ENCODE data around the gene MFGE8.

Gene MFGE8

DNA sequence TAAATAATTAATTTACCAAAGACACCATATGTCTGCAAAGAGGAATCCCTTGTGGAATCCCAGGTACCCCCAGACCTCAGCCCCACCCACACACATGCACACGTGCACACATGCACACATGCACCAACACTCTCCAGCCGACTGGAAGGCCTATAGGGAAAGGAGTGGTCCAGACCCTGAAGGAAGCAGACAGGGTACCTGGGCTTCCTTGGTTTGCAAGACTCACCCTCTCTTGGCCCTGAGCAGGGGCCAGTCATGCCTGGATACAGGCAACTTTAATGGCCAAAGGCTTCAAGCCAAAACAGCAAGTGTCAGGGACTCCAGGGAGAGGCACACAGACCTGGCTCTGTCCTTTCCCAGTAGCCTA lies 8.9 kb downstream of the MFGE8 start:
- in situ Hi-C loops (cut with HindIII; ENCODE audit: low sequenced_read_pairs), result loop anchor here (10.0 to 25.0 kb wide), 2 partner anchors 108 to 291 kb away; no protein-coding TSS in a partner anchor
- DNase-seq (ENCODE audit: low read depth), result no peak
- H3K4me3 ChIP-seq (ENCODE audit: low read depth, low read length), result no peak overlapping the region
- TF ChIP-seq, protein P1, sequence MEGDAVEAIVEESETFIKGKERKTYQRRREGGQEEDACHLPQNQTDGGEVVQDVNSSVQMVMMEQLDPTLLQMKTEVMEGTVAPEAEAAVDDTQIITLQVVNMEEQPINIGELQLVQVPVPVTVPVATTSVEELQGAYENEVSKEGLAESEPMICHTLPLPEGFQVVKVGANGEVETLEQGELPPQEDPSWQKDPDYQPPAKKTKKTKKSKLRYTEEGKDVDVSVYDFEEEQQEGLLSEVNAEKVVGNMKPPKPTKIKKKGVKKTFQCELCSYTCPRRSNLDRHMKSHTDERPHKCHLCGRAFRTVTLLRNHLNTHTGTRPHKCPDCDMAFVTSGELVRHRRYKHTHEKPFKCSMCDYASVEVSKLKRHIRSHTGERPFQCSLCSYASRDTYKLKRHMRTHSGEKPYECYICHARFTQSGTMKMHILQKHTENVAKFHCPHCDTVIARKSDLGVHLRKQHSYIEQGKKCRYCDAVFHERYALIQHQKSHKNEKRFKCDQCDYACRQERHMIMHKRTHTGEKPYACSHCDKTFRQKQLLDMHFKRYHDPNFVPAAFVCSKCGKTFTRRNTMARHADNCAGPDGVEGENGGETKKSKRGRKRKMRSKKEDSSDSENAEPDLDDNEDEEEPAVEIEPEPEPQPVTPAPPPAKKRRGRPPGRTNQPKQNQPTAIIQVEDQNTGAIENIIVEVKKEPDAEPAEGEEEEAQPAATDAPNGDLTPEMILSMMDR (IDR thresholded peaks at IDR 0.05; ENCODE audit: low read depth, low read length, missing control alignments), result no peak

DNA sequence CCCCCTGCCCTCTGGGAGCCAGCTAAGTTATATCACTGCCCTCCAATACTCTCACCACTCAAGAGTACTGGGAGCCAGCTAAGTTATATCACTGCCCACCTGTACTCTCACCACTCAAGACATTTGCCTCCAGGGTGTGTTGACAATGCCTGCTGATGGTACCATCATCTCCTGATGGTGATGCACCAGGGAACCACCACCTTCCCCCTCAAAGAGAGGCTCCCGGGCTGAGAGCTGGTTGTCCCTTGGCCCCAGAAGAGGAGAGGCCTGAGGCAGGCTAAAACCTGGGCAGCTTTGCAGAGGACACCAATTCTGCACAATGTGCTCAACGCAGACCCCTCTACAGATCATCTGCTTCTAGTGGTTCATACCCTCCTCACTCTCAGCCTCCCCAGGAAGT lies 10.3 kb downstream of the MFGE8 start:
- no peak for DNase-seq (ENCODE audit: low read depth)
- in situ Hi-C loops (cut with HindIII; ENCODE audit: low sequenced_read_pairs), result loop anchor here (10.0 to 25.0 kb wide), 2 partner anchors 109 to 292 kb away; no protein-coding TSS in a partner anchor
- TF ChIP-seq, protein P1 (IDR thresholded peaks at IDR 0.05; ENCODE audit: low read depth, low read length, missing control alignments), result no peak
- H3K4me3 ChIP-seq (ENCODE audit: low read depth, low read length), result no peak overlapping the region

- TF ChIP-seq, protein P1 (IDR thresholded peaks at IDR 0.05; ENCODE audit: low read depth, low read length, missing control alignments), result no peak
- in situ Hi-C loops (cut with HindIII; ENCODE audit: low sequenced_read_pairs), result loop anchor here (10.0 to 25.0 kb wide), 2 partner anchors 110 to 292 kb away; no protein-coding TSS in a partner anchor
- no peak overlapping the region for H3K4me3 ChIP-seq (ENCODE audit: low read depth, low read length)
- DNase-seq (ENCODE audit: low read depth), result no peak
These were observed 10.9 kb downstream of the MFGE8 start for GRCh38 chr15:88902221-88902835.

DNA sequence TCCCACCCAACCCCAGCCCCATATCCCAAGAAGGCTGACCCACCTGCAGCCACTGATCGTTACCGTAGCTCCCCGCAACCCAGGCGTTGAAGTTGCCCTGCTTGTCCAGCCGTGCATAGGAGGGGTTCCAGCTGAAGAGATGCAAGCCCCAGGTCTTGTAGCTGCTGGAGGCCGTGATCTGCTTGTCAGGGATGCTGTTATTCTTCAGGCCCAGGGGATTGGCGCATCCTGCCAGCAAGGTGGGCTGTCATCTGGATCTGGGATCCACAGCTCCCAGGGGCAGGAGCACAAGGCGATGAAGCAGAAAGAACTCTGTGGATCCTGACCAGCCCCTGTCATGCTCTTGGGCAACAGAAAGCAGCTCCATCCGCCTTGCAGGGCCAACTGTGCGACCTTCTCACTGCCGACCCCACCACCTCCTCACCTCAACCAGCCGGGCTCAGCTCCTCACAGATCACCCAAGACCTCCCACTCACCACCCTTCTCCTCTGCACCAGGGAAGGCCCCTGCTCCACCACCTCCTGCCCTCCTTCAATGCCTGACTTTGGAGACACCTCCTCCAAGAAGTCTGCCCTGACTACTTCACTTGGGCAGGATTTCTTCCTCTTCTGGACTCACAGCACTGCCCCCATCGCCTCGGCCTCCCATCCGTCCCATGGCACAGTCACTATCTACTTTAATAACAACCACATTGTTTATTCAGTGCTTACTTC lies 11.5 kb downstream of the MFGE8 start:
- DNase-seq (ENCODE audit: low read depth), result no peak
- in situ Hi-C loops (cut with HindIII; ENCODE audit: low sequenced_read_pairs), result loop anchor here (10.0 to 25.0 kb wide), 2 partner anchors 111 to 293 kb away; no protein-coding TSS in a partner anchor
- no peak overlapping the region for H3K4me3 ChIP-seq (ENCODE audit: low read depth, low read length)
- TF ChIP-seq, protein P1 (IDR thresholded peaks at IDR 0.05; ENCODE audit: low read depth, low read length, missing control alignments), result no peak

- DNase-seq (ENCODE audit: low read depth), result no peak
- H3K4me3 ChIP-seq (ENCODE audit: low read depth, low read length), result no peak overlapping the region
- TF ChIP-seq, protein P1 (IDR thresholded peaks at IDR 0.05; ENCODE audit: low read depth, low read length, missing control alignments), result no peak
- in situ Hi-C loops (cut with HindIII; ENCODE audit: low sequenced_read_pairs), result loop anchor here (10.0 to 25.0 kb wide), 2 partner anchors 111 to 294 kb away; no protein-coding TSS in a partner anchor
These were observed 12.2 kb downstream of the MFGE8 start for GRCh38 chr15:88900982-88901418.

DNA sequence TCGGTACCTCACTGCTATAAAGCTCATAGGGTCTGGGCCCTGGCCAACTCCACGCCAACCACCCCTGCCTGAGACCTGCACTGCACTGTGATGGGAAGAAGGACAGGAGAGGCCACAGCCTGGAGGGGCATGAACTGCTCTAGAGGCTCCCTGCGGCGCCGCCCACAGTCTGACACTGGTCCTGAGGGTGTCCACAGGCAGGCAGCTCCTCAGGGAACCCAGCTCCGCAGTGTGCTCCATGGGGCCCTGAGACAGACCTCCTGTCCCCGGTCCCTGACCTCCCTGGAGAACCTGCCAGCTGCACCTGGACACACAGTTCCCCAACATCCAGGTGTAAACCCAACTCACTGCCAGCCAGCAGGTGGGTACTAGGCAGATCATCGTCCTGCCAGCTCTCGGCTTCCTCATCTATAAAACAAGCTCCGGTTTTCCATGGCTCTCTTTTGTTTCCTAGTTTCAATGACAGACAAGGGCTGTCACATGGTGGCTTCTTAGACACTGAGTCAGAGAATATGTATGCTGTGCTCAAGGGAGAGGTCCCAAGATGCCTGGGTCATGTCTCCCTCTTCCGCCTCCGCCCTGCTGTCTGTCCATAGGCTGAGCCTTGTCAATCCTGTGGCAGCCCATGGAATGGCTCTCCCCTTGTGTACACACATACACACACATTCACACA lies 12.7 kb downstream of the MFGE8 start:
- TF ChIP-seq, protein P1 (IDR thresholded peaks at IDR 0.05; ENCODE audit: low read depth, low read length, missing control alignments), result no peak
- in situ Hi-C loops (cut with HindIII; ENCODE audit: low sequenced_read_pairs), result loop anchor here (10.0 to 25.0 kb wide), 2 partner anchors 112 to 294 kb away; no protein-coding TSS in a partner anchor
- no peak overlapping the region for H3K4me3 ChIP-seq (ENCODE audit: low read depth, low read length)
- DNase-seq (ENCODE audit: low read depth), result no peak
